Erythroblast (primary cell): ENCODE measurements around the gene SLC2A3.

Experiments
- GATA1 ChIP-seq: IDR thresholded peaks from 2 replicates; pipeline ENCODE4 v1.6.1; 2011; ENCODE audit warnings: low read depth, mild to moderate bottlenecking, control low read depth, low read length, moderate library complexity
- POLR2A ChIP-seq: IDR thresholded peaks from 2 replicates; pipeline ENCODE4 v1.6.1; 2011; ENCODE audit warnings: mild to moderate bottlenecking, low read length

- no peak for TF ChIP-seq POLR2A
- TF ChIP-seq GATA1, result no peak
These were observed 2.0 kb upstream of the SLC2A3 start for GRCh38 chr12:7937833-7938506.
